Measurements from ENCODE around the gene SPRR1B. TPM values are rescaled to one million over a fixed set of nuclear protein-coding genes. Genes with fewer than 3 reads are reported as not detected.
A peak's percentile ranks its signal among the peaks of the same experiment; 100 is the strongest.

SPRR1B gene
- total and polyA plus RNA-seq, 9 of the 15 experiments (the other 6 are each of a cell fraction or from before 2014, with no cell fraction given), result not detected

GRCh38 chr1:153040950-153041631 is 10.1 kb downstream of the SPRR1B start, which contains the start of gene SPRR2D (continued):
- no peak; the same call in 1 of the 2 replicates for TF ChIP-seq MGA (IDR thresholded peaks at IDR 0.05)
- no peak for TF ChIP-seq HIVEP1 (CRISPR knock-in tag; IDR thresholded peaks at IDR 0.05)
- TF ChIP-seq ELK1 (CRISPR knock-in tag; IDR thresholded peaks at IDR 0.05), result no peak
- TF ChIP-seq RBM17 (IDR thresholded peaks at IDR 0.05; ENCODE audit: borderline replicate concordance, low read depth, low read length), result no peak
- TF ChIP-seq ZNF639 (CRISPR knock-in tag; conservative IDR thresholded peaks at IDR 0.05 in 1 of 2, IDR thresholded peaks at IDR 0.05 in 1 of 2), result no peak
- no peak for TF ChIP-seq GATAD2B (IDR thresholded peaks at IDR 0.05; ENCODE audit: borderline replicate concordance)
- peak; percentile 44; the same call in 1 of the 2 replicates for TF ChIP-seq SMARCE1 (IDR thresholded peaks at IDR 0.05)
- TF ChIP-seq ARID3B (CRISPR knock-in tag; IDR thresholded peaks at IDR 0.05; ENCODE audit: borderline replicate concordance), result no peak
- TF ChIP-seq ZFP1 (CRISPR knock-in tag; IDR thresholded peaks at IDR 0.05), result no peak
- TF ChIP-seq PCBP2 (IDR thresholded peaks at IDR 0.05; ENCODE audit: low read depth, low read length, poor library complexity, severe bottlenecking), result no peak
- TF ChIP-seq TBL1XR1 (IDR thresholded peaks at IDR 0.05; ENCODE audit: low read length in 2 of 2), result no peak
